ENCODE measurements around the gene ALKBH4.
"Not testable (repeated sequence)": the region's sequence is repeated elsewhere in the genome, so short reads cannot be mapped to it uniquely, and the experiment has no call there.

ALKBH4 gene

GRCh38 chr7:102459221-102459844 lies 5.3 kb downstream of the ALKBH4 start:
- Histone ChIP-seq H3K36me3 (peaks cover 34 to 53% (median 40%) of the 10 kb centered on the region in 3 donors), H3K27ac (no peak overlapping the region), H3K4me1 (peaks cover 0 to 19% (median 11%) of the 10 kb centered on the region in 4 donors), H3K27me3 (no peaks in the 10 kb centered on the region), H3K4me3 (no peak overlapping the region), H3K9me3 (no peaks in the 10 kb centered on the region)
- intact Hi-C loops (cut with DNase I; ENCODE audit: low total_unique reads): no loop called here
- no peak for TF ChIP-seq CTCF (IDR thresholded peaks at IDR 0.05)
- DNase-seq: no peak

- DNase-seq: no peak
- H3K27ac ChIP-seq: no peak overlapping the region
- peaks cover 0 to 2% (median 0%) of the 10 kb centered on the region in 4 donors for H3K4me1 ChIP-seq
- H3K4me3 ChIP-seq: no peak overlapping the region
- no peaks in the 10 kb centered on the region for H3K9me3 ChIP-seq
- intact Hi-C loops (cut with DNase I; ENCODE audit: low total_unique reads): no loop called here
- peaks cover 34 to 53% (median 40%) of the 10 kb centered on the region in 3 donors for H3K36me3 ChIP-seq
- no peaks in the 10 kb centered on the region for H3K27me3 ChIP-seq
- no peak for TF ChIP-seq CTCF (IDR thresholded peaks at IDR 0.05)
These were observed 7.2 kb downstream of the ALKBH4 start for GRCh38 chr7:102457352-102457924.

- DNase-seq: no peak
- no peaks in the 10 kb centered on the region for H3K4me1 ChIP-seq
- no peaks in the 10 kb centered on the region for H3K27me3 ChIP-seq
- no peak for TF ChIP-seq CTCF (IDR thresholded peaks at IDR 0.05)
- H3K36me3 ChIP-seq: peaks cover 34 to 53% (median 40%) of the 10 kb centered on the region in 3 donors
- no peaks in the 10 kb centered on the region for H3K9me3 ChIP-seq
- H3K4me3 ChIP-seq: no peak overlapping the region
- no peak overlapping the region for H3K27ac ChIP-seq
- intact Hi-C loops (cut with DNase I; ENCODE audit: low total_unique reads): no loop called here
These were observed 8.3 kb downstream of the ALKBH4 start for GRCh38 chr7:102456327-102456726.

- TF ChIP-seq CTCF (IDR thresholded peaks at IDR 0.05): no peak
- intact Hi-C loops (cut with DNase I; ENCODE audit: low total_unique reads): no loop called here
- H3K4me3 ChIP-seq: no peak overlapping the region
- H3K27me3 ChIP-seq: no peaks in the 10 kb centered on the region
- H3K36me3 ChIP-seq: peaks cover 34 to 53% (median 40%) of the 10 kb centered on the region in 3 donors
- H3K4me1 ChIP-seq: no peaks in the 10 kb centered on the region
- no peak overlapping the region for H3K27ac ChIP-seq
- no peaks in the 10 kb centered on the region for H3K9me3 ChIP-seq
- no peak for DNase-seq
These were observed 9.1 kb downstream of the ALKBH4 start for GRCh38 chr7:102455596-102455995.

GRCh38 chr7:102454932-102455331 lies 9.7 kb downstream of the ALKBH4 start:
- intact Hi-C loops (cut with DNase I; ENCODE audit: low total_unique reads); H3K27me3 ChIP-seq; DNase-seq; H3K9me3 ChIP-seq; H3K27ac ChIP-seq; H3K4me3 ChIP-seq; H3K4me1 ChIP-seq: not testable (repeated sequence)
- H3K36me3 ChIP-seq: peaks cover 34 to 53% (median 40%) of the 10 kb centered on the region in 3 donors

GRCh38 chr7:102454468-102454867 lies 10.2 kb downstream of the ALKBH4 start:
- Histone ChIP-seq H3K9me3 (no peaks in the 10 kb centered on the region), H3K27ac (no peak overlapping the region), H3K27me3 (no peaks in the 10 kb centered on the region), H3K4me1 (no peaks in the 10 kb centered on the region), H3K36me3 (peaks cover 33 to 49% (median 39%) of the 10 kb centered on the region in 3 donors), H3K4me3 (no peak overlapping the region)
- TF ChIP-seq CTCF (IDR thresholded peaks at IDR 0.05): no peak
- intact Hi-C loops (cut with DNase I; ENCODE audit: low total_unique reads): no loop called here
- no peak for DNase-seq
